Stimulated activated memory B cell treated with anti-CD40 and anti-IgM and Interleukin-4, amounts not matched to agents 10 μg/mL and 1 μg/mL and 100 μg/mL, for 72 hours (primary cell): ENCODE results near the gene ME3.
"Not testable (repeated sequence)": the region's sequence is repeated elsewhere in the genome, so short reads cannot be mapped to it uniquely, and the experiment has no call there.

ENCODE experiments used
- ATAC-seq: fragments of 150-1000 bp; cut with Tn5 transposase; 2 replicates; pipeline ENCODE4 v1.10.0; 2021
- H3K27ac Mint-ChIP-seq: one replicate; pipeline ENCODE4 v1.8.0; 2022; ENCODE audit warnings: mild to moderate bottlenecking, mixed read lengths
- H3K27me3 Mint-ChIP-seq: one replicate; pipeline ENCODE4 v1.8.0; 2022; ENCODE audit warnings: mixed read lengths
- H3K36me3 Mint-ChIP-seq: one replicate; pipeline ENCODE4 v1.8.0; 2022; ENCODE audit warnings: mixed read lengths
- H3K4me1 Mint-ChIP-seq: one replicate; pipeline ENCODE4 v1.8.0; 2022; ENCODE audit warnings: mixed read lengths
- H3K4me3 Mint-ChIP-seq: one replicate; pipeline ENCODE4 v1.8.0; 2022; ENCODE audit warnings: mild to moderate bottlenecking, moderate library complexity, mixed read lengths
- H3K9me3 Mint-ChIP-seq: one replicate; pipeline ENCODE4 v1.8.0; 2022; ENCODE audit warnings: mixed read lengths

The ME3 gene

DNA sequence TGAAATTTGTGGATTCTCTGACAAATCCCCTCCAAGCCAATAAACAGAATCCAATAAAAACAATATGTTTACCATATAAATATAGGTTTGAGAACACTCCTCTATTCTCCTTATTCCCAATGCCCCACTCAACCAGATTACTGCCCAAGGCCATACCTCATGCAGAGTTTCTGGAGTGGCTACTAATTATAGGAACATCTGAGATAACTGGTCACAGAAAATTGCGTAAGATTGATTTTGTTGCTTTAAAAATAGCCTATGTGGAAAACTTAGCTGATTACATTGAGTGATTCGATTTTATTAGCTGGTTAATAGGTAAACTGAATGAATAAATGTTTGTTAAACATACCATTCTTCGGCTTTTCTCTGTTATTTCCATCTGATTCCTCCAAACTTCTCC, 48.0 kb downstream of the ME3 start:
- H3K27ac Mint-ChIP-seq = no peak overlapping the region
- no peak for ATAC-seq
- no peaks in the 10 kb centered on the region for H3K9me3 Mint-ChIP-seq
- H3K4me1 Mint-ChIP-seq = no peaks in the 10 kb centered on the region
- peaks cover 14% of the 10 kb centered on the region for H3K27me3 Mint-ChIP-seq
- no peak overlapping the region for H3K4me3 Mint-ChIP-seq
- H3K36me3 Mint-ChIP-seq = no peaks in the 10 kb centered on the region

DNA sequence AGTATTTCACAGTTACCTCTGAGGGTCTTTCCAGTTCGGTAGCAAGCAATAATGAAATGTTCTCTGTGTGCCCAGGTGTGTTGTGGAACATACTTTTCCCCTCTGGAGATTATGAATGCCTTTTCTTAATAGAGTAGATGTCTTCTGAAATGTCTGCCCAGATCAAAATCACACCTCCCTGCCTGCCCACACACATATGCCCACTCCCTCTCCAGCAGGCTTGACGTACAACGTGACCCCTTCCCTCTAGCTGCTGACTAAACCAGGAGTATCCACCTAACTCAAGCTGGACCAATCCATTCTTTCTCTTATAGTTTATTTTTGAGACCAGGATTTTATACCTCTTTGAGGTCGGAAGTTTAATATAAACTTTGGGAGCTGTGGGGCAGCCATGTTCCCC, 48.7 kb downstream of the ME3 start:
- ATAC-seq = no peak
- no peaks in the 10 kb centered on the region for H3K4me1 Mint-ChIP-seq
- peaks cover 14% of the 10 kb centered on the region for H3K27me3 Mint-ChIP-seq
- H3K27ac Mint-ChIP-seq = no peak overlapping the region
- H3K36me3 Mint-ChIP-seq = no peaks in the 10 kb centered on the region
- H3K4me3 Mint-ChIP-seq = no peak overlapping the region
- no peaks in the 10 kb centered on the region for H3K9me3 Mint-ChIP-seq

DNA sequence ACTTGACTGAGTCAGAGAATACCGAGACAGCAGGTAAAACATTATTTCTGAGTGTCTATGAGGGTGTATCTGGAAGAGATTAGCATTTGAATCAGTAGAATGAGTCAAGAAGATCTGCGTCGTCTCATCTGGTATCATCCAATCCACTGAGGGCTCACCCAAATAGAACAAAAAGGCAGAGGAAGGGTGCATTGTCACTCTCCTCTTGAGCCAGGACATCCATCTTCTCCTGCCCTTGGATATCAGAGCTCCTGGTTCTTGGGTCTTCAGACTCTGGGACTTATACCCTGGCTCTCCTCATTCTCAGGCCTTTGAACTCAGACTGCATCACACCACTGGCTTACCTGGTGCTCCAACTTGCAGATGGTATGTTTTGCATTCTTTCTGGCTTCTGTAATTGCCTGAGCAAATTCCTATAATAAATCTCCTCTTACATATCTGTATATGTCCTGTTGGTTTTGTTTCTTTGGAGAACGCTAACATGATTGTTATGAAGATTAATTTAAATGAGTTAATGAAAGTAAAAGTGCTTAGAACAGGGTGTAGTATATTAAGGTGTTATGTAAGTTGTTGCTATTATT, 49.3 kb downstream of the ME3 start:
- no peak overlapping the region for H3K4me3 Mint-ChIP-seq
- no peak for ATAC-seq
- H3K4me1 Mint-ChIP-seq = no peaks in the 10 kb centered on the region
- no peak overlapping the region for H3K27ac Mint-ChIP-seq
- H3K9me3 Mint-ChIP-seq = no peaks in the 10 kb centered on the region
- no peaks in the 10 kb centered on the region for H3K36me3 Mint-ChIP-seq
- peaks cover 14% of the 10 kb centered on the region for H3K27me3 Mint-ChIP-seq

DNA sequence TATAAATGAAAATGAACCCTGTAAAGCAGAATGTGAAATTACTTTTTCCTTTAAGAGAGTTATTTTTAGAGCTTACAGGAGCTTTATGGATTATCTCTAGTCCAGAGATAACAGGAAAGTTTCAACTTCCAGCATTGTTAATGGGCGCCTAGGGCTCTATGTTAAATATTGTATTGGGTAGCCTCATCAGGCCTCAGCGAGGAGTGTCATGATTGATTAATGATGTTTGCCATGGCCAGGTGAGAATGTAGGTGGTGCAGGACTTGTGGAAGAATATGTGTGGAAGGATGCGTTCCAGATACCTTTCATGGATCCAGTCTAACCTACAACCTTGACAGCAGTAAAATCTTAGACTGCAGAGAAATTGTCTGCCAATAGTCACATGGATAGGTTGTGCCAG, 50.6 kb downstream of the ME3 start:
- H3K4me1 Mint-ChIP-seq = no peaks in the 10 kb centered on the region
- H3K27ac Mint-ChIP-seq = no peak overlapping the region
- no peak overlapping the region for H3K4me3 Mint-ChIP-seq
- H3K9me3 Mint-ChIP-seq = no peaks in the 10 kb centered on the region
- H3K27me3 Mint-ChIP-seq = peaks cover 14% of the 10 kb centered on the region
- H3K36me3 Mint-ChIP-seq = no peaks in the 10 kb centered on the region
- no peak for ATAC-seq

DNA sequence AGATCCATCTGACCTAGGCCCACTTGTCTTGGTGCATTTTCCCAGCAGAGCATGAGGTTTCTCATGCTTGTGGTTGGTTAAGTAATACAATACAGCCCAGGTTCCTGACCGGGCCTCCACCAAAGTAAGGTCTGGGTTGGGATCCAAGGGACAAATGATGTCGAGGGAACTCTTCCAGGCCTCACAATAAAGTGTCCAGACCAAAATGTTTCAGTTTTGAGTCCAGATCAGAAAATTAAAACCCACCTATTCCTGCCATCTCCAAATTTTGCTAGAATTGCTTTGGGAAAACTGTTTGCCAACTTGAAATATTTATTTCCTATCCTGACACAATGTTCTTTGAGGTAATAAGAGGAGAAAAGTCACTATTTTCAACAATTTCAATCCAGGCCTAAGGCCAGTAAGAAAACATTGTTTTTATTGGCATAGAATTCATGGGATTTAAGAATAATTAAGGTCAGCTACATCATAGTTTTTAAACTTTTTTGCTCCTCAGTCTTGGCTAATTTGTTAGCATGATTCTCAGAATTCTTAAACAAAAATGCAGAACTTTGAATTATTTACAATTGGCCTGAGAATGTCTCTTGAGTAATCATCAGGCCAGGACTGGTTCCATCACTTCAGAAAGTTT, 51.4 kb downstream of the ME3 start:
- H3K27ac Mint-ChIP-seq = no peak overlapping the region
- no peaks in the 10 kb centered on the region for H3K9me3 Mint-ChIP-seq
- H3K4me1 Mint-ChIP-seq = no peaks in the 10 kb centered on the region
- peaks cover 14% of the 10 kb centered on the region for H3K27me3 Mint-ChIP-seq
- no peaks in the 10 kb centered on the region for H3K36me3 Mint-ChIP-seq
- ATAC-seq = no peak
- no peak overlapping the region for H3K4me3 Mint-ChIP-seq

DNA sequence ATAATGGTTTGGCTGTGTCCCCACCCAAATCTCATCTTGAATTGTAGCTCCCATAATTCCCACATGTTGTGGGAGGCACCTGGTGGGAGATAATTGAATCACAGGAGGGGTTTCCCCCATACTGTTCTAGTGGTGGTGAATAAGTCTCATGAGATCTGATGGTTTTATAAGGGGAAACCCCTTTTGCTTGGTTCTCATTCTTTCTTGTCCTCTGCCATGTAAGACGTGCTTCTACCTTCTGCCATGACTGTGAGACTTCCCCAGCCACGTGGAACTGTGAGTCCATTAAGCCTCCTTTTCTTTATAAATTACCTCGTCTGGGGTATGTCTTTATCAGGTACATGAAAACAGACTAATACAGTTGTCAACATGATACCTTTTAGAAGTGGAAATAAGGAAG, 53.0 kb downstream of the ME3 start:
- not testable (repeated sequence) for H3K27me3 Mint-ChIP-seq, H3K4me1 Mint-ChIP-seq, H3K36me3 Mint-ChIP-seq, ATAC-seq, H3K4me3 Mint-ChIP-seq, H3K27ac Mint-ChIP-seq, H3K9me3 Mint-ChIP-seq

DNA sequence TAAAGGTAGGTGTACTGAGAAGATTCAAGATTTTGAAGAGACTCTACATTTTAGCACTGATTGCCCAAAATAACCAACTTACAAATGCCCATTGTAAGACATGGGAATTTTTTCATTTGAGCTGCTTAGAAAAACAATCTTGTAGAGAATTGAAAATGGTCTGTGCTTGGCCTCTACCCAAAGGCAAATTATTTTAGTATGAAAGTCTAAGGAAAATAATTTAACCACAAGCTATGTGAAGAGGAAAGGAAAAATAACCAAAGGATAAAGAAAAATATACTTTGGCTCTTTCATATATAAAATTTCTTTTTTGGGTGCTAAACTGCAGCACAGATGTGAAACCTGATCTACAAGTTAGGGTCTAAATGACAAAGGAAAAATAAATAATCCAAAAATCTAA, 54.9 kb downstream of the ME3 start:
- ATAC-seq = no peak
- Mint-ChIP-seq H3K36me3 (no peaks in the 10 kb centered on the region), H3K4me1 (no peaks in the 10 kb centered on the region), H3K27me3 (no peaks in the 10 kb centered on the region), H3K27ac (no peak overlapping the region), H3K9me3 (peaks cover 7% of the 10 kb centered on the region), H3K4me3 (no peak overlapping the region)

DNA sequence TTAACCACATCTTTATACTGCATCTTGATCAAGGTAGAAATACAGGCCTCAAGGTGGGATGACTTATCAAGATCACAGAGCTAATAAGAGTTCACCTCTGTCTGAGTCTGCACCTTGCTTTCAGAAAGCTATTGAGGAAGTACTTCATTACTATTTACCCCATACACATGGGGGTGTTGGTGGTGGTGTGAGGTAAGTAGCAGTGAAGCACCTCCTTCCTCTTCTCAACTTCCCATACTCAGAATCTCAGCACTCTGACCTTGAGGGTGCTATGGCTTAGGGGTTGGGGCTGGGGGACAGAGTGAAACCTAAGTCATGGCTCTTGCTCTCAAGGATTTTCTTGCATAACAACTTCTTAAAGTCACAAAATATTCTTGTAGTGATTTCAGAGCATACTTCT, 56.9 kb downstream of the ME3 start:
- Mint-ChIP-seq H3K27ac (no peak overlapping the region), H3K4me1 (no peaks in the 10 kb centered on the region), H3K4me3 (no peak overlapping the region), H3K27me3 (no peaks in the 10 kb centered on the region), H3K9me3 (peaks cover 7% of the 10 kb centered on the region), H3K36me3 (no peaks in the 10 kb centered on the region)
- ATAC-seq = peak; percentile 34

DNA sequence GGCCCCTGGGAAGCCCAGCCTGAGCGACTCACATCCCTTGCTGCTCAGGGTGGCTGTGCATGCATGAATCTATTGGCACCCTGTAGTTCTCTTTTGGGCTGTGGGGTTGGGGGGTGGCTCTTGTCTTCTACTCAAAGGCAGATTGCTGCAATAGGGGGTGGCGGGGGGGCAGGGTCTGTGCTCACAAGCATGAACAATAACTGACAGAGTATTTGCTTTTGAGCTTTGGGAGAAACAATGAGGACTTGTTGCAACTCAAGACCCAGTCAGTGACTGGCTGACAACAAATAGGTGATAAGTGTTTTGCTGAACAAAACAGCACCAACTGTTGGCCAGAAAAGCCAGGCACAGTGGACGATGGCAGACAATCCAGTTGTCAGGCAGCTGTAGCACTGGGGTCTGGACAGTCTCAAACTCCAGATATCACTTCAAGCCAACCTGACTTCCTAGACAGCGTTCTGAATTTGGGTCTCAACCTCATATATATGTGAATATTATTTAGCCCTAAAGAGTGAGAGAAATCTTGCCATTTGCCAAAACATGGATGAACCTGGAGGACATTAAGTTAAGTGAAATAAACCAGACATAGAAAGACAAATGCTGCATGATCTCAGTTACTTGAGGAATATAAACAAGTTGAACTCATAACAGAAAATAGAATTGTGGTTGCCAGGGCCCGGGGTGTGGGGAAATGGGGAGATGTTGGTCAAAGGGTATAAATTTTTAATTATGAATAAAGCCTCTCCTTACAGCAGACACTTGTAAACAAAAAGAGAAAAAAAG, 61.7 kb downstream of the ME3 start:
- no peak for ATAC-seq
- Mint-ChIP-seq H3K4me3 (no peak overlapping the region), H3K27ac (no peak overlapping the region), H3K27me3 (no peaks in the 10 kb centered on the region), H3K36me3 (no peaks in the 10 kb centered on the region), H3K4me1 (no peaks in the 10 kb centered on the region), H3K9me3 (peaks cover 7% of the 10 kb centered on the region)

DNA sequence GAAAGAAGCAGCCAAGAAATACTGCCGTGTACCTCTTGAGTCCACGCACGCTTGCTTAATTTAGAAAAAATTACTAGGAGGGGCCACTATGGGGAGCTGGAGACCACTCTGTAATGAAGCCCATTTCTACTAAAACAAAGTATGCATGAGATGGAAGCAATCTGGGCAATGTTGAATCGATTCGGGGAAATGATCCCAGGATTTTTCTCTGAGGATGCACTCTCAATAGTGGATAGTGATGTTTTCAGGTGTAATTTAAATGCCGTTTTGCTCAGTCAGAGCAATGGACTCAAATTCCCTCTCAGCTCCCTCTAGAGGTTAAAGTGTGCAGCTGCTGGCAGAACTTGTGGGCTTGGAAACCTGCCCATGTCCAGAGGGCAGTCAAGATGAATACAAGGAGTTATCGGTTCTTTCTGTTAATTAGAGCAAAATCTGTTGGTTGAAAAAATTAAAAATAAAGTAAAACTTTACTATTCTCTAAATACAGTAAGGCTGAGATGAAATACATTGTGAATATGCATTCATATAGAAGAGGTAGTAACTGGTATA, 64.1 kb downstream of the ME3 start:
- peak; percentile 64 for ATAC-seq
- H3K36me3 Mint-ChIP-seq = no peaks in the 10 kb centered on the region
- H3K27me3 Mint-ChIP-seq = no peaks in the 10 kb centered on the region
- H3K4me3 Mint-ChIP-seq = no peak overlapping the region
- no peaks in the 10 kb centered on the region for H3K9me3 Mint-ChIP-seq
- no peak overlapping the region for H3K27ac Mint-ChIP-seq
- no peaks in the 10 kb centered on the region for H3K4me1 Mint-ChIP-seq

DNA sequence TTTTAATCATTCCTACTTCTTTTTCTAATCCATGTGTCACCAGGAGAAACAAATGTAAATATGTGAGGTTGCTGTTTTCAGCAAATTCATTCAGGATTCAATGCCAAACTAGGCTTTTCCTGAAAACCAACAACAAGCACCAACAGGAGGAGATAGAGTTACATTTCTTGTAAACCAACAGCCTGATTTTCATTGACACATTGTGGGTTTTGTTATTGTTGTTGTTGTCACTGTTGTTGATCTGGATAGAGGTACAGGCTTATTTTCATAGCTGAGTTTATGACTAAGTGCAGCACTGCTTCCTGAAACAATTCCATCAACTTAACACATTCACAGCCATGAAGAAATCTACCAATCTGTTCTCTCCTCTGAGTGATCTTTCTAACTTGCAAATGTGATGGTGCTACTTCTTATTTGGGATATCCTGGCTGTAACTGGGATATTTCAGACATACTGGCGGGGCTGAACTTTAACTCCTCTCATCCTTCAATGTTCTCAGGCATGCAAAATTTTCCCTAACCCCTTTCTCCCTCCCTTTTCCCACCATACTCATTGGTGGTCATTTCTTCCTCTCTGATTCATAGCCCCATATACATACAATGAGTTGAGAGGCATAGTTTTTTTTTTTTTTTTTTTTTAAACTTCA, 65.5 kb downstream of the ME3 start:
- Mint-ChIP-seq H3K4me3 (no peak overlapping the region), H3K9me3 (no peaks in the 10 kb centered on the region), H3K27me3 (no peaks in the 10 kb centered on the region), H3K4me1 (no peaks in the 10 kb centered on the region), H3K36me3 (no peaks in the 10 kb centered on the region), H3K27ac (no peak overlapping the region)
- ATAC-seq = no peak

DNA sequence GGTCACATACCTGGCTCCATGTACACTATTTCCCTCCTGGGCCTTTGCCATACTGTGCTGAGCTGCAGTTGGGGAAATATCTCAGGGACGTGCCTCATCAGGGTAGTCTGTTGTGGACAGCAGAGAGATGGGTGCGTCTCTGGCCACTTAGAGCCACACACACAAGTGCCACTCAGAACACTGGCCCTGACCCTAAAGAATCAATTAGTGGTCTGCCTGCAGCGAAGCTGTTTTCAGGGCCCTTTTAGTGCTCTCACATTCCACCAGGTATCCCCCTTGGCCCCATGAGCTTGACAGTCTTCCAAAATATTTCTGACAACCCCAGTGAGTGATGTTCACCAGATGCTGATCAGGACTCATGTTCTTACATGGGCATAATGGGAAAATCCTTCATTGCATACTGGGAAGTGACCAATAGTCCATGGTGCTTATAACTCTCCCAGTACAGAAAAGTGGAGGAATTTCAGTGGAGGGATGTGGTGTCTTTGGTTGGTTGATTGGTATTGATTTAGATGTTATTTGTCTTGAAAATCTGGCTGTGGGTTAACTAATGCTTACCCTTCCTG, 66.1 kb downstream of the ME3 start:
- H3K4me3 Mint-ChIP-seq = no peak overlapping the region
- no peaks in the 10 kb centered on the region for H3K36me3 Mint-ChIP-seq
- H3K4me1 Mint-ChIP-seq = no peaks in the 10 kb centered on the region
- H3K27me3 Mint-ChIP-seq = no peaks in the 10 kb centered on the region
- no peak for ATAC-seq
- H3K9me3 Mint-ChIP-seq = no peaks in the 10 kb centered on the region
- H3K27ac Mint-ChIP-seq = no peak overlapping the region

DNA sequence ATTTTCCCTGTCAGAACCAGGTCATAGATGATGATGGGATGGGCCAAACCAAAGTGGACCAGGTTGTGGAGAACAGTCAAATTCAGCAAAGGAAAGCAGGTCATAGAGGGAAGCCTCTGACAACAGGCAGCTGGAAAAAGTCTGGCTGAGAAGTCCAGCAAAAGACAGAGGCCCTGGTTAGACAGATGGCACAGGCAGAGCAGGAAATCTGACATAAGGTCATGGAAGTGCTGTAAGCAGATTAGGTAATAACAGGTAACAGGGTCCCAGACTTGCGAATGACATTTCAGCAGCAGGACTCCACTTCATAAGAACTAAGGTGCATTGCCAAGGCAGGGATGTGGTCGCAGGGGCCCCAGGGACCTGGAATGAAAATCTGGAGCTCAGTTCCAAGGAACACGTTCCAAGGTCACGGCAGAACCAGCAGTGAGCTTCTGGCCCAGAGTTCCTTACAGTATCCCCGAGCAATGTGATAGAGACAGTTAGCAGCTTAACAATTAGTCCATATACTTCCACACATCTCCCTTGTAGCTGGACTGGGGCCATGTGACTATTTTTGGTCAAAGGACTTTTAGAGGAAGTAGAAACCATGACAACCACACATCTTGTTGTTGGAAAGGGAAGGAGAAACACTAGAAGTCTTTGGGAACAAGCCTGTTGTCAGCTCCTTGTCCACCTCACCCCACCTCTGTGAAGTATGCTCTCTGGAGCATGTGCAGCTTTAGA, 75.4 kb downstream of the ME3 start:
- Mint-ChIP-seq H3K27me3 (no peaks in the 10 kb centered on the region), H3K9me3 (peaks cover 3% of the 10 kb centered on the region), H3K36me3 (no peaks in the 10 kb centered on the region), H3K4me3 (no peak overlapping the region), H3K27ac (no peak overlapping the region), H3K4me1 (peaks cover 6% of the 10 kb centered on the region)
- ATAC-seq = no peak

DNA sequence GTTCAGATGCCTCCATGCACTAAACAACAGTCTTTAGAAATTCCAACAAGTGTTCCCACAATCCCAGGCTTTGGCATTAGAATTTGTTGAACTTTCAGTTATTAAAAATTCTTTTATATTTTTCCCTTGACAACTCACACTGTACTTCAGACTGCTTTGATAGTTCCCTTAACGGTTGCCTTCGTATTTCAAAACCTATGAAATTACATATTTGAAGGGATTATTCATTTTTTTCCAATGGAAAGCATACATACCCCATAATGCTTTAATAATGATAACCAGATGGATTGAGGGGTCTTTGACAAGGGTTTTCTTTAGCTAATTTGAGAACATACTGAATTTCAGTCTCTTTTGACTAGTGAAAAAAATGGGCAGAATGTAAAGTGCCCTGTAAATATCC, 76.5 kb downstream of the ME3 start:
- ATAC-seq = no peak
- H3K9me3 Mint-ChIP-seq = peaks cover 3% of the 10 kb centered on the region
- peaks cover 6% of the 10 kb centered on the region for H3K4me1 Mint-ChIP-seq
- H3K27me3 Mint-ChIP-seq = no peaks in the 10 kb centered on the region
- no peak overlapping the region for H3K4me3 Mint-ChIP-seq
- H3K36me3 Mint-ChIP-seq = no peaks in the 10 kb centered on the region
- no peak overlapping the region for H3K27ac Mint-ChIP-seq

DNA sequence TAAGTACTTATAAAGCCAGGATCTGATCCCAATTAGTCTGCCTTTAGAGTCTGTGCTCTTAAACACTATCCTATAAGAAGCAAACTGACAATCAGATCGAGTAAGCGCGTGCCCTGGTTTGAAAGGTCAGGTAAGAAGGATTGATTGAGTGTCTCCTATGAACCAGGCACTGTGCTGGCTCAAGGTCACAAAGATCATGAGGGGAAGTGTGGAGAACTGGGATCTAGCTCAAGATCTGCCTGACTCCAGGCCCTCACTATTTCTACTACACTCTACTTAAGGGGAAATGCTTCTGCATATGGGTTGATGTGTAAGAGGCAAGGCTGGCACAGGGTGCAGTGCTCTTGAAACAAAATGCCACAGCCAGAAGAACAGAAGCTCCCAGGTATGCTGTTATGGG, 77.0 kb downstream of the ME3 start:
- Mint-ChIP-seq H3K9me3 (peaks cover 3% of the 10 kb centered on the region), H3K4me3 (no peak overlapping the region), H3K27me3 (no peaks in the 10 kb centered on the region), H3K27ac (no peak overlapping the region), H3K4me1 (peaks cover 6% of the 10 kb centered on the region), H3K36me3 (no peaks in the 10 kb centered on the region)
- no peak for ATAC-seq
